HG02763 (cell line): ENCODE data around the gene MCIDAS.

ENCODE experiments used
- ATAC-seq: cut with Tn5 transposase; IDR thresholded peaks from one replicate; pipeline ENCODE4 v1.9.1; 2021; ENCODE audit warnings: mild to moderate bottlenecking, moderate library complexity; ENCODE audit not compliant: unreplicated experiment

The MCIDAS gene

GRCh38 chr5:55171471-55171870, 55.6 kb downstream of the MCIDAS start:
- ATAC-seq: no peak
